HK-2 (cell line): ENCODE measurements around the gene SGTA.

Experiments
- DNase-seq: peaks from one replicate; pipeline ENCODE4 v3.0.0-alpha.2; 2018; ENCODE audit not compliant: unreplicated experiment

SGTA gene

DNA sequence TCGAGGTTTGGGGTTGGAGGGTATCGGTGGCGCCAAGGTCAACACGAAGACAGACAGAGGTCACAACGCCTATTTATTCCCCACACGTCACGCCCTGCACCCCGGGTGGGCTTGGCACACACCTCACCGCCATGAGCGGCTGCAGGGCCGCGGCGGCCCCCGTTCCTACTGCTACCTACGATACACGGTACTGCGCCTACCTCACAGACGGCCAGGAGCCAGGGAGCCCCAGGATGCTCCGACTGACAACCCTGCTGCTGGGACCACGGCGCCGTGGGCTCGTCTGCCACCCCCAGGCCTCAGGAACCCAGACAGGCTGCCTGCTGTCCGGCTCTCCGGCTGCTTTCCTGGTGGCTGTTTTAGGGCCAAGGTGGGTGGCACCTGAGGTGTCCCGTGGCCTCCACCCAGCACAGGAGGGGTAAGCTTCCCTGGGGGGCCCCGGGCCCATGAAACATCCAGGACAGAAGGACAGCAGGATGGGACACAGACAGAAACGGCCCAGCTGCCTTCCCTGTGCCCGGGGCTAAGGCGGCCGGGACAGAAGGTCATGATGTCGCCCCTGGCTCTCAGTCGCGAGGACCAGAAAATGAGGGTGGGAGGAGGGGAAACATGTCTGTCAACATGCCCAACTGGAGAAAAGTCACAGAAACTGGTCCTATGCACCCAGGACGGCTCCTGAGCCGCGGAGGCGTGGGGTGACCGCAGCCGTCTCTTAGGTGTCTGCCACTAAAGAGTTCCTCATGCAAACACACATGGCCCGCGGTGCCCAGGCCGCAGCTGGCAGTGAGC lies 28.2 kb downstream of the SGTA start:
- no peak for DNase-seq

DNA sequence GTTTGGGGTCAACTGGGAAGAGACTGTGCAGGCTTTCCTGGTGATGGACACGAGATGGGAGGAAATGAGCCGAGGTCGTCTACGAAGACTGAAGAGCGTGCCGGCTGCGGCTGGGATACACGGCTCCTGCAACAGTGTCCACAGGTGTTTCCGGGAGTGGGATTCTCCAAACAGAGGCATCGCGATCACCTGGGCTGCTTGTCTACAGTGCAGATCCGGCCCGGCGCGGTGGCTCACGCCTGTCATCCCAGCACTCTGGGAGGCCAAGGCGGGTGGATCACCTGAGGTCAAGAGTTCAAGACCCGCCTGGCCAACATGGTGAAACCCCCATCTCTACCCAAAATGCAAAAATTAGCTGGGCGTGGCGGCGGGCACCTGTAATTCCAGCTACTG lies 31.6 kb downstream of the SGTA start:
- DNase-seq, result no peak

DNA sequence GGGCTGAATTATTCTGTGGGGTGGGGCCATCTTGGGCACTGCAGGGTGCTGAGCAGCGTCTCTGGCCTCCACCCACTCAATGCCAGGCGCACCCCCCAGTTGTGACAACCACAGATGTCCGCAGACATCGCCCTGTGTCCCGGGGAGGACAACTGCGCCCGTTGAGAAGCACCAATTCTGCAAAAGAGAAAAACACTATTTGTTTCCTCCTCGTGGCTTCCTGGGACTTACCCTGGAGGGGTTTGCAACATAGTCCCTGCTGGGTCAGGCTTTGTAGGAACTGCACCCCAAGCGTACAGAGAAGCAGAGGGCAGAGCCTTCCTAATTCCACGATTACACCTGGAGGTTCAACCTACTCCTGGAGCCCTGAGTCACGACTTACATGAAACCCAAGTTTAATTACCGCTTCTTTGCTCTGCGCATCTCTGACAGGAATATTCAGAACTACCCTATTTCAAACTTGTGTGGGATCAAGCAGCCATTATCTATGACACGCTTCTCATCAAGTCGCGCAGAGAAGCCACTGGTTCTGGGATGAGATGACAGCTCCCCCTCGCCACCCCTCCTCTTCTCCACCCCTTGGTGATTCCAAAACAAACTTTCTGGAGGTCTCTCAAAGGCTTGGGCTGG lies 32.1 kb downstream of the SGTA start:
- no peak for DNase-seq

DNA sequence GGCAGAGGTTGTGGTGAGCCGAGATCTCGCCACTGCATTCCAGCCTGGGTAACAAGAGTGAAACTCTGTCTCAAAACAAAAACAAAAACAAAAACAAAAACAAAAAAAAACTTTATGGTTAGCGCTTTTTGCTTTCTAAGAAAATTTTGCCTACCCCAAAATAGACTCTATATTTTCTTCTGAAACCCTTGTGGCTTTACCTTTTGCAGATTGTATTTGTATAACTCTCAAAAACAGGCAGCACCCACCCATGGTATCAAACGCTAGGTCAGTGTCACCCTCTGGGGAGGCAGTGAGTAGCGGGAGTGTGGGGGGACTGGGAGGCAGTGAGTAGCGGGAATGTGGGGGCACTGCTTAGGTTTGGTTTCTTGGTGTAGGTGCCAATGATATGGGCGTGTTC lies 35.7 kb downstream of the SGTA start:
- DNase-seq, result no peak

DNA sequence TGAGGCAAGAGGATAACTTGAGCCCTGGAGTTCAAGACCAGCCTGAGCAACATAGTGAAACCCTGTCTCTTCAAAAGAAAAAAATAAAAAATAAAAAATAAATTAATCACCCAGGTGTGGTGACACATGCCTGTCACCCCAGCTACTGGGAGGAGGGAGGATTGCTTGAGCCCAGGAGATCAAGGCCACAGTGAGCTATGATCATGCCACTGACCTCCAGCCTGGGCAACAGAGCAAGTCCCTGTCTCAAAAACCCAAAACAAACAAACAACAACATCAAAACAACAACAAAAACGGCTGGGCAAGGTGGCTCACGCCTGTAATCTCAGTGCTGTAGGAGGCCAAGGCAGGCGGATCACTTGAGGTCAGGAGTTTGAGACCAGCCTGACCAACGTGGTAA lies 39.0 kb downstream of the SGTA start:
- DNase-seq, result no peak

DNA sequence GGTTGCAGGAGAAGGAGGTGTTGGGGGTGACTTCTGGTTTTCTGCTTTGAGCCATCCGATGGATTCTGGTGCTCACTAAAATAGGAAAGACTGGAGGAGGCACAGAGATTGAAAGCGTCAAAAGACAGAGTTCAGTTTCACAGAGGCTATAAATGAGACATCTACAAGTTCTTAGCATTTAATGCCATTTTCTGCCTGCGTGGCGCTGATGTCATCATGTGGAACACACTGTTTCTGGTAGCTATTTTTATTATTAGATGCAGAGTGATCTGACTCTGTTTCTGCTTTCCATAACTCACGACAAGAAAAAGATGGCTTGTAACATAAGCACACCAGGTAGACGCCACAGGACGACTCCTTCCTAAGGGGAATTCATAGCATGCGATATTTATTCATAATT lies 40.0 kb downstream of the SGTA start:
- DNase-seq, result no peak

DNA sequence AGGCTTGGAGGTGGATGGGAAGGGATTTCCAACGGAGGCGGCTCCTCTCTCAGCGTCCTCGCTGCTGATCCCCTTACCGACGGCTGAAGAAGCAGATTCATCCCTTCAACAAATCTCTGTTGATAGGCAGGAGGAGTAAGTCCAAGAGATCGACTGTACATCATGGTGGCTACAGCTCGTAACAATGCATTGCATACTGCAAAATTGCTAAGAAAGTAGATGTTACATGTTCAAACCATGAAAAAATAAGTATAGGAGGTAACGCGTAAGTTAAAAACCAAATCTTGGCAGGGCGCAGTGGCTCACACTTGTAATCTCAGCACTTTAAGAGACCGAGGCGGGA lies 42.8 kb downstream of the SGTA start:
- DNase-seq, result no peak

DNA sequence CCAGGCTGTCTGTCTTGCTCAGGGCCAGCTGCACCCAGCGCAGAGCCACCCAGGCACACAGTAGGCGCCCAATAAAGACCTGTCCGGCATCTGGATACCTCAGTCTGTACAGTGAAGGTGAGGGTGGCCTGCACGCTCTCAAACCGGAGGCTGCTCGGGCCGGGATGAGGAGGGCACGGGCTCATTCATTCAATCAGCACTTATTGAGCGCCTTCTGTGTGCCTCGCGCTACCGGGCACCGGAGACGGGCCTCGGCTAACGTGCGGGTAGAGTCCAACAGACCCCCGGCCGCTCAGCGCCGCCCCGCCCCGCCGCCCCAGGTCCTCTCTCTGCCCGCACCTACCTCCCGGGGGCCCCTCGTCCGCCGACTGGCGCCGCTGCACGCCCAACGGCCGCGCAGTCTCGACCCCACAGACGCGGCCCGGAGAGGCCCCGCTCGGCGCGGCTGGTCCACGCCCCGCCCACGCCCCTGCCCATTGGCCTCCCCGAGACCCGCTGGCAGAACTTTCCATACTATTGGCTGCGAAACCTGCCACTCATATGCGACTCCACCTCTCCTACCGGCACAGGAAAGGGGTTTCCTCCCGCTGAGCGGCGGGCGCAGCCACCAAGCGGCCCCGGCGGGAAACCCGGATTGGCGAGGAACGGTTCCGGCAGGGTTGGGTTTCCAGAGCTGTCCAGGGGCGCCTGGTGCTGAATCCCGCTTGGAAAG lies 43.3 kb downstream of the SGTA start, which contains the start of gene SLC39A3:
TSS of gene SLC39A3 (minus strand) at position 416 of the 712 bp plus-strand sequence. CDS start 2,760 bp downstream, outside the sequence.
- DNase-seq, result peak; percentile 100

DNA sequence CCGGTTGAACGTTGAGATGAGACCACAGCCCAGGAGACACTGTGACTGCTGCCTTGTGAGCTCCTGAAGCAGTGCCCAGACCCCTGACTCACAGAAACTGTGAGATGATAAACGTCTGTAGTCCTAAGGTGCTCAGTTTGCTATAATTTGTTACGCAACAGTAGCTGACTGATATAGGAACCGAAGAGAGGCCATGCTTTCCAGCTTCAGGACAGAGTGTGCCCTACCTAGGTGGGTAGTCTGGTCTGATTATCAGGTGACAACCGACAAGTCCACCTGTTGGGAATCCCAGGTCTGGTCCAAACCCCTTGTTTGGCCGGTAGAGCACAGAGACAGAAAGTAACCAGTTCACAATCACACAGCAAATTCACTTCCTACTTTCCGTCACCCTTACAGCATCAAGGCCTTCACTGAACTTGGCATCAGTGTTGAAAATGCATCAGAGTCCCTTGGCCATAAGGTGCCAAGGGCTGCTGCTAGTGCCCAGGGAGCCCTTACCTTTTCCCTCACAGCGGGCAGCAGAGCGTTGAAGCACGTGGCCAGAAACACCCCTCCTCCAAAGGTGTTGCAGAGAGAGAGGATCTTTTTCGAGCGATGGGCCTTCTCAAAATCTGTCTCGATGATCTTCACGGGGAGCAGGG lies 46.4 kb downstream of the SGTA start:
- no peak for DNase-seq

DNA sequence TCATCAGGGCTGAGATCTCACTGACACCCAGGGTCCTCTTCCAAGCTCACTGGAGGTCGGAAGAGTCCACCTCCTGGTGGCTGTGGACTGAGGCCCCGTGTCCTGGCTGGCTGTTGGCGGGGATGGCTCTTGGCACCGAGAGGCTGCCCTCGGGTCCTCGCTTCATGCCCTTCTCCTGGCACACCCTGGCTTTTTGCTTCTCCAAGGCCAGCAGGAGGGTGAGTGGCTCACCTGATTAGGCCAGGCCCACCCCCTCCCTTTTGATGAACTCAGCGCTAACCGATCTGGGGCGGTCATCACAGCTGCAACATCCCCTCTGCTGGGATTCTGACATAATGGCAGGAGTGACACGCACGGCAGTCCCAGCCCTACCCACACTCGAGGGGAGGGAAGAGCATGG lies 47.7 kb downstream of the SGTA start:
- no peak for DNase-seq

DNA sequence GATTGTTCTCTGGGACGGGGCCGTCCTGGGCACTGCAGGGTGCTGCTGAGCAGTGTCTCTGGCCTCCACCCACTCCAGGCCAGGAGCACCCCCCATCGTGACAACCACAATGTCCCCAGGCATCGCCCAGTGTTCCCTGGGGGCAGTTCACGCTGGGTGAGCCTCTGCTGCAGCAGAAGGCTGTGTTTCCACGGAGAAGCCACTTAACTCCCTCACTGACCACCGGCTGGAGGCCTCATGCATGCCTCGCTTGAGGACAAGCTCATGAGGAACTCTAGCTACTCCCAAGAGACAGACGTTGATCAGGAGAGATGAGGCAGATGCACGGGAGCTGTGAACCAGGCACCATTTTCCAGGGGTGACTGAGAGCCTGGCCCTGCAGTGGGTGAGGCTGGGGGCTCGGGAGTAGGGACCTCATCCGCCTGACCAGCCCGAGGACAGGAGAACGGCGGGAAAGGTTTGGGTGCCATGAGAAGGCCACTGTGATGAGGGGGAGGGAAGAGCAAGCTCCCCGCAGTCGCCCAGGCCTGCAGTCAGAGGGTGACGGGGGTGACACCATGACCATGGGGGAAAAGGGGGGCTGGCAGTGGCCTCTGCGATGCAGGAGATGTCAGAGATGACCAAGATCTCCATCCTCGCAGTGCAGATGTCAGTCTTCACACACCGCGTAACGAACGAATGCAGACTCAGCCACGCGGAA lies 48.3 kb downstream of the SGTA start:
- no peak for DNase-seq

DNA sequence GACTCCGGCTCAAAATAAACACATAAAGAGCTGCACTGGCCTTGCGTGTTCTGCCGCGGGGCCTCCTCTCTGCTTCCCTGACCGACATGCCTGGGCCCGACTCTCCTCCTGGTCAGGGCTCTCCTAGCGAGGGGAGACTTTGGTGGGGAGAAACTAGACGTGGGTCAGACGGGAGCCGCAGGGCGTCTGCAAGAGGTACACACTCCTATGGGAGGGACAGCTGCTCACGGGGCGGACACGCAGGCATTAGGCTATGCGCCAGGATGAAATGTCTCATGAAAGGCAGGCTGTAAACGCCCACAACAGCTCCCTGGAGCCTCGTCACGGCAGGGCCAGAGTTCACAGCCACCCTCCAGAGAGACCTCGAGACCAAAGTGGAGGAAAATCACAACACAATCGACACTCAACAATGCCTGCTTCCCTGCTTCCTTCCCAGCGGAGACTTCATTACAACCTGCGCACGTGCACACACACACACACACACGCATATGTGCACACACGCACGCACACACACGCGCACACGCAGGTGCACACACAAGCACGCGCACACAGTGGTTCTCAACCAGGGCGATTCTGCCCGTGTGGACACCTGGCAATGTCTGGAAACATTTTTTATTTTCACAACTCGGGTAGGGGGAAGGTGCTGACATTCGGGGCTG lies 49.0 kb downstream of the SGTA start:
- no peak for DNase-seq

DNA sequence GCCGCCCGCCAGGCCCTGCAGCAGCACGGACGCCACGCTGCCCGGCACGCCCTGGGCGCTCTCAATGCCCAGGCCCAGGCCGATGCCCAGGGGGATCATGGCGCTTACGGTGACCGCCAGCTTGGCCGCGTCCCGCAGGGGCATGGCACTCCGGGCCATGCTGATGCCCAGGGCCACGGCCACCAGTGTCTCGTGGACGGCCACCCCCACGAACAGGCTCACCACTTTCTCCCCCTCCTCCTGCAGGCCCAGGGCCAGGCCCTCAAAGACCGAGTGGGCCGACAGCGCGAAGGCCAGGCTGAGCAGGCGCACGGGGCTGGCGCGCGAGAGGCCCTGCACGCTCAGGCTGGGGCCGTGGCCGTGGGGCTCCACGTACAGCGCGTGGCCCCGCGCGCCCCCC lies 50.2 kb downstream of the SGTA start:
- no peak for DNase-seq

DNA sequence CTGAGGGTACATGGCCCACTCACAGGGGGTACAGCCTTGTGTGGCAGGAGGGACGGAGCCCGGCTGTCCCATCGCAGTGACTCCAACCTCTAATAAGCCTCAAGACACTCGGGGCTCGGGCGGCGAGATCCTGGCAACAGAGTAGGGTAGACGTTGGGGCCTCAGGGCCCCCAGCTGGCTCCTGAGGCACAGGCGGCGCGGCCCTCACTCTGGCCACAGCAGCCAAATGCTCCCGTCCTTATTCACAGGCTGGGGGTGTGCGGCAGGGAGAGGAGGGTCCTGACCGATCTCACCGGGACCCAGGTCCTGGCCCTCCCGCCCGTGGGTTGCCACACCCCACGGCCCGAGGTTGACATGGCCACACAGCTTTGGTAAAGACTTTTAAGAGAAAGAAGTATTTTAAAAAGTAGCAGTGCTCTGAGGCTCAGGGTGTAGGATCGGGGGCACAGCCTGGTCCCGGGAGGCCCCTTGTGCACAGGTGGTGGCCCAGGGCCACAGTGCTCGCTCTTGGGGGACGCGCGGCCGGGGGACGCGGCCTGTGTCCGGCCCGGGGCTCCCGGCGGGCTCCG lies 50.8 kb downstream of the SGTA start:
- DNase-seq, result no peak

DNA sequence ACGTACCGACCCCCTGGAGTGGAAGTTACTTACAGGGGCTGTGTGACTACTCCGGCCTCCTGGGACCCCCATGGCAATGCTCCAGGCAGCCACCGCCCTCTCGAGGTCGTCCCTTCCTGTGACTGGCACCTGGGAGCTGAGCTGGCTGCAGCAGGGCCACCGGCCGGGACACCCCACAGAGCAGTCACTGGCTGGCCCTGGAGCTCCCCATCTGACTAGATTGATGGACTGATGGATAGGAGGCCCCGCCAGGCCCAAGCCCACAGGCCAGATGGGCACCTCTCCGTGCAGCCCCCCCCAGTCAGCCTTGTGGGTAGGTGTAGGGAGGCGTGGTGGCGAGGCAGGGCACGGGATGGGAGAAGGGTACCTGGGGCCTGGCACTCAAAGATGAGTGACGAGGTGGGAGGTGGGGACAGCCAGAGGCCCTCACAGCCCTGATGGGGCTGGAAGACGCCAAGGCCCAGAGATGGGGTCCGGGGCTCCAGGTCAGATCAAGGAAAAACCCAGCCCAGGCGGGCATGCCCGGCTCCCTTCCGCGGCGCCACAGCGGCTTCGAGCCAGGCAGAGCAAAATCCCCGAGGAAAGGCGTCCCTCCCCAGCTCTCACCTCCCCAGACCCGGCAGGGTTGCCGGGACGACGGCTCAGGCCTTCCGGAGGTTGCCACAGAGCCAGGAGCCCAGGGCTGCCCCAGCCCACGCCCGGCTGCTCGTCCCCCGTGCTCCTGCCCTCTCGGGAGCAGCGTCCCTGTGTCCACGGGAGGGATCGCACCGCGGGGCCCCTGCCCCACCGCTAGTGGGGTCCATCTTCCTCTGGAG lies 51.7 kb downstream of the SGTA start:
- no peak for DNase-seq

DNA sequence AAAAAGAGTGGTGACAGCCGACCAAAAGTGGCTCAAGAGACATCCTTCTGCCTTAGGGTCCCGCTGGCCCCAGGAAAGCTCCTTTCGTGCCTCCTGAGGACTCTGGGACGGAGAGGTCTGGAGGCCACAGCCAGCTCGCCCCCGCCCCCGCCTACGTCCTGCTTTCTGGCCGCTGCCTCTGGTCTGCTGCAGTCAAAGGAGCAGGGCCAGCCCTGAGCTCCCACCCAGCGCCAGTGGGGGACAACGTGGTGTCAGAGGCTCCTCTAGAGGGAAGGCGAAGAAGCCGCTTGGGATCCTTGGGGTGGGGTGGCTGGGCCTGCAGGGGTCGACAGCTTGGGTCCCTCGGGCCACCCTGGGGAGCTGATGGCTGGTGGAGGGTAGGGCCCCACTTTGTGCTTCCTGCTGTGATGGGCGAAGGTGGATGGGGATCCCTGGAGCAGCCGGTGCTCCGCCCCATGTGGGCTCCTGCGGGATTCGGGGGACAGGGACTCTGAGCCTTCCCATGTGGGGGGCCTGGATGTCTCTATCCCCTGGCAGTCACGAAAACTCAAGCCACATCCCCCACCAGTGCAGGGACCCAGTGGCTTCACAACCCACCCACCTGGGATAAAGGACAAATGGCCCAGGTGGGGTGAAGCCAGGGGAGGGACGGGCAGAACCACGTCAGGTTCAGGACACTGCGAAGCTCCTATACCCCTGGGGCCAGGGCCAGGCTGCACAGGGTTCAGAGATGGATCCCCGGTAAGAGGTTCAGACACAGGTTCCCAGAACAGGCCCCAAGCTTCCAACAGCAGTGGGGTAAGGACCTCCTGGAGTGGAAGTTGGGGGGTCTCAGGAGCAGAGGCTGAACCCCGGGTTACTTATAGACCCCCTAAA lies 52.9 kb downstream of the SGTA start:
- DNase-seq, result no peak

DNA sequence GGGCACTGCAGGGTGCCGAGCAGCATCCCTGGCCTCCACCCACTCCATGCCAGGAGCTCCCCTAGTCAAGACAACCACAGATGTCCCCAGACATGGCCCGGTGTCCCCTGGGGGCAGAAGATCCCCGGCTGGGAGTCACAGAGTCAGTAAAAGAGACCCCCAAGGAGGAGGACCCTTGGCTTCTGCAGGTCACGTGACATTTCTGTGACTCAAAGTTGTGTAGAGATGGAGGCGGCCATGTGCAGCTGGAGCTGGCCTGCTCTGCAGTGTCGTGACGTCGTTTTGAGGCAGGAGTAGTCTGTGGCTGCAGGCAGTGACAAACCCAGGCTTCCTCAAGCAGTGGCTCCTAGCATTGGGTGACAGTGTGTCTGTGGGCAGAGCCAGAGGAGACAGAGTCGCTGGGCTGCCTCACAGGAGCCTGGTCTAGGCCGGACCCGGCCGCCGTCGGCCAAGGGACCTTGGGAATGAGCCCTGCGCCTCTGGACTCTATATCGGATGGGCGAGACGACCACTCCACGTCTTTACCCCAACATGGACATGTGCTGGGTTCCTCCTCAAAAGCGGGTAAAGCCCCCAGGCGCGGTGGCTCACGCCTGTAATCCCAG lies 54.2 kb downstream of the SGTA start:
- DNase-seq, result no peak

DNA sequence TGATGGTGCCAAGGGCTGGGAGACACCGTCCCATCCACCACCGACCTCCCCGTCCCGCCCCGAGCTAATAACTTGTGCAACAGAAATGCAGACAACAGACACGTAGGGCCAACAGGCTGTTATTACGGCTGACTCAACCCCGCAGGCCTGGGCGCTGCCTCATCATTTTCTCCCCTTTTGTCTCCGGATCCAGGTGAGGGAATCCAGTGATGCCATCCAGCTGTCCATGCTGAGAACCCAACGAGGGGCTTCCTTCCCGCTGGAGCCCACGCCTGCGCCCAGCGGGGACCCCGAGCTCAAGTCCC lies 55.5 kb downstream of the SGTA start:
- no peak for DNase-seq
